CD4-positive, alpha-beta T cell (primary cell): ENCODE data around the gene BET1. TPM values are rescaled to one million over a fixed set of nuclear protein-coding genes. Genes with fewer than 3 reads are reported as not detected.
A peak's percentile ranks its signal among the peaks of the same experiment; 100 is the strongest.
"Not testable (repeated sequence)": the region's sequence is repeated elsewhere in the genome, so short reads cannot be mapped to it uniquely, and the experiment has no call there.

Experiments
- ATAC-seq: fragments of 200-7000 bp; cut with Tn5 transposase; one replicate; pipeline ENCODE4 v1.10.0; 2022; ENCODE audit warnings: mild to moderate bottlenecking; ENCODE audit not compliant: poor library complexity
- CTCF ChIA-PET: fragments of 350-600 bp; sonication (Branson Sonifier 250); formaldehyde crosslinking; loops from one replicate; lab custom pipeline; 2021; ENCODE audit warnings: antibody characterized with exemption, inconsistent platforms; lab: Charles Lee
- POLR2A ChIA-PET: fragments of 350-600 bp; sonication (Branson Sonifier 250); formaldehyde crosslinking; loops from one replicate; lab custom pipeline; 2021; ENCODE audit warnings: antibody characterized with exemption, inconsistent platforms; lab: Charles Lee
- DNase-seq, 14 experiments: peaks; one replicate each; pipeline ENCODE4 v3.0.0-alpha.2; 2013 to 2020; ENCODE audit warnings: mixed read lengths in 2 of 14
- H3K27ac ChIP-seq, 2 donors: one replicate each; pipeline versions ENCODE4 v1.5.1 to v1.7.0; 2013; ENCODE audit warnings: low read length in 2 of 2, low read depth in 1 of 2, mild to moderate bottlenecking in 1 of 2
- H3K27me3 ChIP-seq, 2 experiments: 1 replicate in 1 of 2; 2 replicates in 1 of 2; pipeline versions ENCODE4 v1.6.1 to v1.7.0; 2013; ENCODE audit warnings: low read length in 2 of 2, control low read depth in 1 of 2, mild to moderate bottlenecking in 1 of 2, moderate library complexity in 1 of 2; ENCODE audit not compliant: insufficient read depth in 2 of 2, control insufficient read depth in 1 of 2
- H3K36me3 ChIP-seq: one replicate; pipeline ENCODE4 v1.6.1; 2013; ENCODE audit warnings: low read length, control low read depth; ENCODE audit not compliant: insufficient read depth
- H3K4me1 ChIP-seq: one replicate; pipeline ENCODE4 v1.6.1; 2013; ENCODE audit warnings: low read length, control low read depth; ENCODE audit not compliant: insufficient read depth
- H3K4me3 ChIP-seq: one replicate; pipeline ENCODE4 v1.5.1; 2013; ENCODE audit warnings: mild to moderate bottlenecking, low read length, moderate library complexity
- H3K9me3 ChIP-seq, 2 experiments: 1 replicate in 1 of 2; 2 replicates in 1 of 2; pipeline versions ENCODE4 v1.6.1 to v1.7.0; 2013; ENCODE audit warnings: low read length in 2 of 2, mild to moderate bottlenecking in 2 of 2, control low read depth in 1 of 2, moderate library complexity in 1 of 2; ENCODE audit not compliant: control insufficient read depth in 1 of 2, insufficient read depth in 1 of 2
- H3K27ac Mint-ChIP-seq: one replicate; pipeline ENCODE4 v1.8.0; 2020; ENCODE audit warnings: mixed read lengths
- H3K27me3 Mint-ChIP-seq: one replicate; pipeline ENCODE4 v1.8.0; 2021; ENCODE audit warnings: mixed read lengths
- H3K36me3 Mint-ChIP-seq: one replicate; pipeline ENCODE4 v1.8.0; 2021; ENCODE audit warnings: low read depth, mixed read lengths
- H3K4me1 Mint-ChIP-seq: one replicate; pipeline ENCODE4 v1.8.0; 2021; ENCODE audit warnings: low read depth, mixed read lengths
- H3K4me3 Mint-ChIP-seq: one replicate; pipeline ENCODE4 v1.8.0; 2020; ENCODE audit warnings: mild to moderate bottlenecking, mixed read lengths
- H3K9me3 Mint-ChIP-seq: one replicate; pipeline ENCODE4 v1.8.0; 2020; ENCODE audit warnings: mixed read lengths
- CTCF ChIP-seq: fragments of 200-600 bp; IDR thresholded peaks from one replicate; pipeline ENCODE4 v1.8.0; 2022; ENCODE audit warnings: antibody characterized with exemption, mild to moderate bottlenecking
- intact Hi-C, 2 experiments: fragments of 100-400 bp; cut with DNase I in 1 of 2; cut with micrococcal nuclease in 1 of 2; formaldehyde crosslinking; loops; one replicate each; pipeline versions ENCODE4 v1.15.1 to v1.9.0; 2023 to 2025; cut with DNase I, micrococcal nuclease
- total RNA-seq, 174 experiments: library from RNA in 2 of 174; stranded (reverse) in 2 of 174; gene quantifications; one replicate each; pipeline ENCODE4 v1.2.3 and lab custom pipeline; 2021 to 2026

Gene BET1
- total RNA-seq, 2 experiments from 2014 or later, result 7.4 to 9.5 TPM

GRCh38 chr7:94030634-94031033 is 26.5 kb upstream of the BET1 start:
- peaks cover 30% of the 10 kb centered on the region for H3K27me3 Mint-ChIP-seq
- no peak overlapping the region for H3K4me3 Mint-ChIP-seq
- POLR2A ChIA-PET, result no interaction called here
- H3K4me1 Mint-ChIP-seq, result no peaks in the 10 kb centered on the region
- Histone ChIP-seq H3K36me3 (no peaks in the 10 kb centered on the region), H3K9me3 (no peaks in the 10 kb centered on the region), H3K27me3 (no peaks in the 10 kb centered on the region), H3K4me1 (no peaks in the 10 kb centered on the region), H3K4me3 (no peak overlapping the region), H3K27ac (no peak overlapping the region)
- H3K27ac Mint-ChIP-seq, result no peak overlapping the region
- CTCF ChIA-PET, result no interaction called here
- intact Hi-C loops, result no loop called here
- H3K9me3 Mint-ChIP-seq, result no peaks in the 10 kb centered on the region
- DNase-seq, result peak in 1 of 14 experiments; percentile 9
- no peak for TF ChIP-seq CTCF
- no peak for ATAC-seq
- no peaks in the 10 kb centered on the region for H3K36me3 Mint-ChIP-seq

GRCh38 chr7:94029976-94030375 is 25.8 kb upstream of the BET1 start:
- no peaks in the 10 kb centered on the region for H3K27me3 ChIP-seq
- Mint-ChIP-seq H3K4me1 (no peaks in the 10 kb centered on the region), H3K27ac (no peak overlapping the region), H3K27me3 (peaks cover 30% of the 10 kb centered on the region), H3K4me3 (no peak overlapping the region), H3K36me3 (no peaks in the 10 kb centered on the region), H3K9me3 (no peaks in the 10 kb centered on the region)
- ChIA-PET POLR2A (no interaction called here), CTCF (interaction anchor here (1.5 kb wide), 1 partner anchor 8 kb away, joined by 3 read pairs; no protein-coding TSS in a partner anchor)
- H3K9me3 ChIP-seq, result no peaks in the 10 kb centered on the region
- H3K4me1 ChIP-seq, result no peaks in the 10 kb centered on the region
- H3K36me3 ChIP-seq, result no peaks in the 10 kb centered on the region
- ATAC-seq (no peak), DNase-seq (no peak)
- H3K4me3 ChIP-seq, result no peak overlapping the region
- H3K27ac ChIP-seq, result no peak overlapping the region
- intact Hi-C loops, result no loop called here
- TF ChIP-seq CTCF, result no peak

- CTCF ChIA-PET, result interaction anchor here (1.5 kb wide), 1 partner anchor 9 kb away, joined by 3 read pairs; no protein-coding TSS in a partner anchor
- Mint-ChIP-seq H3K27me3 (peaks cover 34% of the 10 kb centered on the region), H3K4me3 (no peak overlapping the region), H3K9me3 (no peaks in the 10 kb centered on the region), H3K36me3 (no peaks in the 10 kb centered on the region), H3K4me1 (no peaks in the 10 kb centered on the region), H3K27ac (no peak overlapping the region)
- POLR2A ChIA-PET, result no interaction called here
- Histone ChIP-seq H3K36me3 (no peaks in the 10 kb centered on the region), H3K27me3 (no peaks in the 10 kb centered on the region), H3K27ac (no peak overlapping the region), H3K9me3 (no peaks in the 10 kb centered on the region), H3K4me1 (no peaks in the 10 kb centered on the region), H3K4me3 (no peak overlapping the region)
- no peak for TF ChIP-seq CTCF
- intact Hi-C loops, result no loop called here
- DNase-seq (no peak), ATAC-seq (no peak)
Measured at GRCh38 chr7:94028768-94029167, 24.6 kb upstream of the BET1 start.

- H3K36me3 ChIP-seq, H3K4me3 Mint-ChIP-seq, H3K4me1 Mint-ChIP-seq, H3K27ac ChIP-seq, ATAC-seq, H3K4me3 ChIP-seq, H3K9me3 ChIP-seq, H3K4me1 ChIP-seq, H3K36me3 Mint-ChIP-seq, intact Hi-C loops, H3K27ac Mint-ChIP-seq, DNase-seq, H3K27me3 ChIP-seq, CTCF ChIA-PET, POLR2A ChIA-PET, H3K9me3 Mint-ChIP-seq: not testable (repeated sequence)
- H3K27me3 Mint-ChIP-seq, result peaks cover 21% of the 10 kb centered on the region
Measured at GRCh38 chr7:94026619-94027018, 22.5 kb upstream of the BET1 start.
